Heart left ventricle (tissue), 16 donors: ENCODE data around the gene ANG. TPM values are rescaled to one million over a fixed set of nuclear protein-coding genes. Genes with fewer than 3 reads are reported as not detected.

Experiments used
- ATAC-seq, 4 donors: fragments of 200-7000 bp; cut with Tn5 transposase; one replicate each; pipeline ENCODE4 v1.9.1; 2020 to 2022; ENCODE audit warnings: moderate library complexity in 4 of 4, mild to moderate bottlenecking in 3 of 4, moderate number of reproducible peaks in 1 of 4
- DNase-seq, 5 donors: peaks; one replicate each; pipeline ENCODE4 v3.0.0-alpha.2; 2020
- H3K27ac ChIP-seq, 12 donors: fragments of 200-600 bp; sonication (generic) in 4 of 12; one replicate each; pipeline versions ENCODE4 v1.5.0 to v1.8.0; 2016 to 2022; ENCODE audit warnings: mild to moderate bottlenecking in 2 of 12
- H3K27me3 ChIP-seq, 9 donors: fragments of 200-600 bp; sonication (generic) in 2 of 9; one replicate each; pipeline versions ENCODE4 v1.5.1 to v1.8.0; 2016 to 2022; ENCODE audit warnings: mild to moderate bottlenecking in 3 of 9
- H3K36me3 ChIP-seq, 9 donors: fragments of 200-600 bp; sonication (generic) in 2 of 9; one replicate each; pipeline versions ENCODE4 v1.5.0 to v1.8.0; 2018 to 2022; ENCODE audit warnings: mild to moderate bottlenecking in 2 of 9
- H3K4me1 ChIP-seq, 12 donors: fragments of 200-600 bp; sonication (generic) in 4 of 12; one replicate each; pipeline versions ENCODE4 v1.5.0 to v1.8.0; 2016 to 2022; ENCODE audit warnings: mild to moderate bottlenecking in 3 of 12
- H3K4me3 ChIP-seq, 12 donors: fragments of 200-600 bp; sonication (generic) in 4 of 12; one replicate each; pipeline versions ENCODE4 v1.5.0 to v1.8.0; 2017 to 2022; ENCODE audit warnings: mild to moderate bottlenecking in 9 of 12, moderate library complexity in 4 of 12
- H3K9me3 ChIP-seq, 12 donors: fragments of 200-600 bp; sonication (generic) in 4 of 12; one replicate each; pipeline versions ENCODE4 v1.5.0 to v1.8.0; 2016 to 2022; ENCODE audit warnings: mild to moderate bottlenecking in 1 of 12
- POLR2A ChIP-seq, 2 donors: fragments of 450-650 bp; IDR thresholded peaks; one replicate each; pipeline ENCODE4 v1.6.1; 2017; ENCODE audit warnings: antibody characterized with exemption in 2 of 2, mild to moderate bottlenecking in 2 of 2, moderate library complexity in 2 of 2
- WGBS, 4 donors: extraction: QIAGEN DNeasy Blood & Tissue Kit in 2 of 4; methylation state at CpG; one replicate each; pipeline versions ENCODE4 v1.1.5 to v1.1.7; 2013 to 2018; 5-methylcytosine and 5-hydroxymethylcytosine counted together
- intact Hi-C, 10 donors: fragments of 100-400 bp; cut with DNase I; formaldehyde crosslinking; loops; one replicate each; pipeline versions ENCODE4 v1.11.1 to v1.14.2; 2022
- polyA plus RNA-seq, 2 donors: library from polyadenylated mRNA; stranded (reverse); fragments of 200-250 nt; gene quantifications; one replicate each; pipeline ENCODE4 v1.2.3, GENCODE V29; 2013
- total RNA-seq, 9 donors: library from RNA; depleted of rRNA in 2 of 9; stranded (reverse); fragments of >200 nt in 2 of 9; fragmentation: NEBNext Ultra II Directional in 3 of 9; extraction: Animal tissue kit (Norgen Biotek cat#: 25700) in 3 of 9; gene quantifications; one replicate each; pipeline versions ENCODE4 v1.1.0 to v1.2.4, GENCODE V29; 2016 to 2023
- TF ChIP-seq, protein P1 (sequence below), 12 donors: fragments of 200-600 bp; sonication (generic) in 4 of 12; IDR thresholded peaks; one replicate each; pipeline versions ENCODE4 v1.5.0 to v1.8.0; 2018 to 2022; ENCODE audit warnings: antibody characterized with exemption in 12 of 12, mild to moderate bottlenecking in 5 of 12
- donor health status: ischemic (EF 13 %, LVEDD 7.1; RV severe dilation, severe dysfunction).
- donor health status: healthy with polysubstance abuse.
- donor health status: DM: no; HTN: yes; CAD: no.
- donor health status: DM: no; HTN: no; CAD: no.
- donor health status: ischemic (EF 25% LVEDD 6.9; RV normal size, moderate dysfunction).
- donor health status: ischemic (EF 25% LVEDD 5.7; RV mildly dilated, moderate dysfunction).
- donor health status: healthy.
- donor health status: DM: yes; HTN: yes; CAD: no.
- donor health status: ischemic (EF 35%, LVEDD 5.7; RV mildly dilated, moderate dysfunction).
- donor health status: nonischemic (EF 11% LVEDD 7.7; RV severe dilation, severe dysfunction).
- donor health status: DM: yes; HTN: yes; CAD: no.
- donor health status: PGD.
- donor health status: ischemic (EF 29% LVEDD 5.4; RV normal size, mild dysfunction).
- donor health status: nonischemic (EF 23%, LVEDD 6.1; RV moderate dilation, normal function).

Gene ANG
- total and polyA plus RNA-seq, 11 donors: 2.1 to 9.3 (median 4.0) TPM

DNA sequence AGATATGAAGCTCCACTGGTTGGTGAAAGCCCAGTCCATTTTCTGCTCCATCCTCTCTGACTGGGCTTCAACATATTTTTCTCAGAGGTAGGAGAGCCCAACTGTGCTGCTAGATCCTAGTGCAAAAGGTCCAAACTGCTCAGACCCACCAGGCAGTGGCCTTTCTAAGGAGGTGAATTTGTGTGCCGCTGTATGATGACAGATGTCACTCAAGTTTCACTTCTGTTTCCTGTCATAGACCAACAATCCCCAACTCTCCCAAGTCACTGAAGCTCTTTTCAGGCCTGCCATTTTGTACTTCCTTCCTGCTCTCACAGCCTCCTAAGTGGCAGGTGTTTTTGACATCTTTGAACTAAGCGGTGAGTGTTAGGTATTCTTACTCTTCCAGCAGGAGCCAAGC lies 20.6 kb upstream of the ANG start:
- Histone ChIP-seq H3K27ac (no peak overlapping the region), H3K36me3 (no peaks in the 10 kb centered on the region), H3K4me1 (peaks cover 0 to 16% (median 1%) of the 10 kb centered on the region in 12 donors), H3K4me3 (no peak overlapping the region), H3K27me3 (peaks cover 0 to 56% (median 16%) of the 10 kb centered on the region in 9 donors), H3K9me3 (no peaks in the 10 kb centered on the region)
- intact Hi-C loops: no loop called here
- TF ChIP-seq, protein P1, sequence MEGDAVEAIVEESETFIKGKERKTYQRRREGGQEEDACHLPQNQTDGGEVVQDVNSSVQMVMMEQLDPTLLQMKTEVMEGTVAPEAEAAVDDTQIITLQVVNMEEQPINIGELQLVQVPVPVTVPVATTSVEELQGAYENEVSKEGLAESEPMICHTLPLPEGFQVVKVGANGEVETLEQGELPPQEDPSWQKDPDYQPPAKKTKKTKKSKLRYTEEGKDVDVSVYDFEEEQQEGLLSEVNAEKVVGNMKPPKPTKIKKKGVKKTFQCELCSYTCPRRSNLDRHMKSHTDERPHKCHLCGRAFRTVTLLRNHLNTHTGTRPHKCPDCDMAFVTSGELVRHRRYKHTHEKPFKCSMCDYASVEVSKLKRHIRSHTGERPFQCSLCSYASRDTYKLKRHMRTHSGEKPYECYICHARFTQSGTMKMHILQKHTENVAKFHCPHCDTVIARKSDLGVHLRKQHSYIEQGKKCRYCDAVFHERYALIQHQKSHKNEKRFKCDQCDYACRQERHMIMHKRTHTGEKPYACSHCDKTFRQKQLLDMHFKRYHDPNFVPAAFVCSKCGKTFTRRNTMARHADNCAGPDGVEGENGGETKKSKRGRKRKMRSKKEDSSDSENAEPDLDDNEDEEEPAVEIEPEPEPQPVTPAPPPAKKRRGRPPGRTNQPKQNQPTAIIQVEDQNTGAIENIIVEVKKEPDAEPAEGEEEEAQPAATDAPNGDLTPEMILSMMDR (IDR thresholded peaks at IDR 0.05): no peak
- no peak for TF ChIP-seq POLR2A (IDR thresholded peaks at IDR 0.05)
- WGBS, 4 donors: 34 to 52% (median 40%) methylated on average over 2 of the region's 2 CpGs
- ATAC-seq (no peak), DNase-seq (no peak)

- WGBS, 4 donors: 70 to 81% (median 76%) methylated on average over 2 of the region's 2 CpGs
- no peak for DNase-seq
- H3K27me3 ChIP-seq: peaks cover 0 to 56% (median 8%) of the 10 kb centered on the region in 9 donors
- H3K4me1 ChIP-seq: peaks cover 0 to 7% (median 0%) of the 10 kb centered on the region in 12 donors
- H3K36me3 ChIP-seq: no peaks in the 10 kb centered on the region
- no peaks in the 10 kb centered on the region for H3K9me3 ChIP-seq
- intact Hi-C loops: no loop called here
- H3K4me3 ChIP-seq: no peak overlapping the region
- no peak overlapping the region for H3K27ac ChIP-seq
- ATAC-seq: no peak
- TF ChIP-seq, protein P1 (IDR thresholded peaks at IDR 0.05): no peak
- TF ChIP-seq POLR2A (IDR thresholded peaks at IDR 0.05): no peak
These were observed 19.6 kb upstream of the ANG start for GRCh38 chr14:20668969-20669368.

DNA sequence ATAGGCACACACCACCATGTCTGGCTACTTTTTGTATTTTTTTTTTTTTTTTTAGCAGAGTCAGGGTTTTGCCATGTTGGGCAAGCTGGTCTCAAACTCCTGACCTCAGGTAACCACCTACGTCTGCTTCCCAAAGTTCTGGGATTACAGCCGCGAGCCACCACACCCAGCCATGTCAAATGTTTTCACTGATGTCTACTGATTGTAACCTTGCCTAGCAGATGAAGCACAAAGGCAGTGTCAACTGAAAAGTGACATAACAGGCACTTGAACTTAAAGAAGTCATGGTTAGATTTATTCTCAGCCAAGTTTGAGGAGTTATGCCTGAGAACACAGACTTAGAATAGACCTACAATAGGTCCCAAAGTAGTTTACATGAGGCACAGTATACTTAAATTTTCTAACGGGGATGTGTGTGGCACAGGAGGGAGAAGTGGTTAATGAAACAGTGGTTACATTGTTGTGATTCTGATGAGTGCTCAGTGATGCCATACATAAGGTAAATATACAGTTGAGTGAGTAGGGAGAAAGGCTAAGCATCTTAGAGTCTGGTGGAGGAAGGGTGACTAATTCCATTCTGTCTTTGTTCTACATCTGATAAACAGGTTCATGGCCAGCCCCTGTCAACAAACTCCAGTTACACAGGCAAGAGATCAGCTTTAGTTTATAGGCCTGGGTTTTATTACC lies 16.8 kb upstream of the ANG start:
- no peaks in the 10 kb centered on the region for H3K36me3 ChIP-seq
- no peaks in the 10 kb centered on the region for H3K9me3 ChIP-seq
- H3K4me1 ChIP-seq: peaks cover 0 to 7% (median 0%) of the 10 kb centered on the region in 12 donors
- DNase-seq (no peak), ATAC-seq (no peak)
- intact Hi-C loops: no loop called here
- TF ChIP-seq, protein P1 (IDR thresholded peaks at IDR 0.05): no peak
- TF ChIP-seq POLR2A (IDR thresholded peaks at IDR 0.05): no peak
- peaks cover 0 to 33% (median 0%) of the 10 kb centered on the region in 9 donors for H3K27me3 ChIP-seq
- H3K27ac ChIP-seq: no peak overlapping the region
- WGBS, 4 donors: 73 to 86% (median 77%) methylated on average over 4 of the region's 4 CpGs
- H3K4me3 ChIP-seq: no peak overlapping the region

DNA sequence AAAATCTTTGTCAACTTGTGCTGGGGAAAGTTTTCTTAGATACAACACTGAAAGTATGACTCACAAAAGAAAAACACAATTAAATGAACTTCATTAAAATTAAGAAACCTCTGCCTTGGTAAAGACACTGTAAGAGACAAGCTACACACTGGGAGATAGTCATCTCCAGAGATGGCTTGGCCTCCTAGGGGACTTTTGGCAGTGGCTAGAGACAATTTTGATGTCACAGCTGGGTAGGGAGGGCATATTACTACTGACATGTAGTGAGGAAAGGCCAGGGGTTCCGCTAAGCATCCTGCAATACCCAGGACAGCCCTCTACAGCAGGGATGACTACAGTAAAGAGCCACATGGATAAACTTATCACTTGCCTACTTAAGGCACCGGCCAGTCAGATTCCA lies 12.9 kb upstream of the ANG start:
- Histone ChIP-seq H3K36me3 (no peaks in the 10 kb centered on the region), H3K4me3 (no peak overlapping the region), H3K4me1 (peaks cover 0 to 10% (median 6%) of the 10 kb centered on the region in 12 donors), H3K9me3 (no peaks in the 10 kb centered on the region), H3K27ac (no peak overlapping the region), H3K27me3 (peaks cover 0 to 15% (median 0%) of the 10 kb centered on the region in 9 donors)
- ATAC-seq (no peak), DNase-seq (no peak)
- WGBS, 4 donors: 50 to 69% (median 63%) methylated on average over 2 of the region's 2 CpGs
- intact Hi-C loops: no loop called here
- TF ChIP-seq, protein P1 (IDR thresholded peaks at IDR 0.05): no peak
- no peak for TF ChIP-seq POLR2A (IDR thresholded peaks at IDR 0.05)
